ENCODE results near the gene WDR45.

DNA sequence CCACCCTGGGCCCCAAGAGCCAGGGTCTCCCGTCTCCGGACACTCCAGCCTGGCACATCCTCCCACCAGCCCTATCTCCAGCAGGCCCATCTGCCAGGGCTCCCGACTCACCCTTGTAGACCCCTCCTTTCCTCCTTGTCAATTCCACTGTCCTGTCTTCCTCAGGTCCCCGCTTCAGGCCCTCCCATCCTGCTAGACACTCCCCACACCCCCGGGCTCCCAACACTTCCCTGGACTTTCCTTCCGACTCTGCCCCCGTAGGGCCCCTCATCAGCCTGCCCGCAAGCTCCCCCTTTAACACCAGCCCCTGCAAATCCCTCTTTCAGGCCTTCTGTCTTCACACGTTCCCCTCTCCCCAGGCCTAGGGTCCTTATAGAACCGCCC, 7.0 kb downstream of the WDR45 start:
- TF ChIP-seq POLR2AphosphoS5 (IDR thresholded peaks at IDR 0.05; ENCODE audit: low read depth, low read length) (no peak), JUNB (CRISPR knock-in tag; IDR thresholded peaks at IDR 0.05; ENCODE audit: borderline replicate concordance) (no peak)
- TF ChIP-seq, protein P1, sequence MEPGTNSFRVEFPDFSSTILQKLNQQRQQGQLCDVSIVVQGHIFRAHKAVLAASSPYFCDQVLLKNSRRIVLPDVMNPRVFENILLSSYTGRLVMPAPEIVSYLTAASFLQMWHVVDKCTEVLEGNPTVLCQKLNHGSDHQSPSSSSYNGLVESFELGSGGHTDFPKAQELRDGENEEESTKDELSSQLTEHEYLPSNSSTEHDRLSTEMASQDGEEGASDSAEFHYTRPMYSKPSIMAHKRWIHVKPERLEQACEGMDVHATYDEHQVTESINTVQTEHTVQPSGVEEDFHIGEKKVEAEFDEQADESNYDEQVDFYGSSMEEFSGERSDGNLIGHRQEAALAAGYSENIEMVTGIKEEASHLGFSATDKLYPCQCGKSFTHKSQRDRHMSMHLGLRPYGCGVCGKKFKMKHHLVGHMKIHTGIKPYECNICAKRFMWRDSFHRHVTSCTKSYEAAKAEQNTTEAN (CRISPR knock-in tag; conservative IDR thresholded peaks at IDR 0.05) = no peak
